ENCODE data around the gene LMAN2.

DNA sequence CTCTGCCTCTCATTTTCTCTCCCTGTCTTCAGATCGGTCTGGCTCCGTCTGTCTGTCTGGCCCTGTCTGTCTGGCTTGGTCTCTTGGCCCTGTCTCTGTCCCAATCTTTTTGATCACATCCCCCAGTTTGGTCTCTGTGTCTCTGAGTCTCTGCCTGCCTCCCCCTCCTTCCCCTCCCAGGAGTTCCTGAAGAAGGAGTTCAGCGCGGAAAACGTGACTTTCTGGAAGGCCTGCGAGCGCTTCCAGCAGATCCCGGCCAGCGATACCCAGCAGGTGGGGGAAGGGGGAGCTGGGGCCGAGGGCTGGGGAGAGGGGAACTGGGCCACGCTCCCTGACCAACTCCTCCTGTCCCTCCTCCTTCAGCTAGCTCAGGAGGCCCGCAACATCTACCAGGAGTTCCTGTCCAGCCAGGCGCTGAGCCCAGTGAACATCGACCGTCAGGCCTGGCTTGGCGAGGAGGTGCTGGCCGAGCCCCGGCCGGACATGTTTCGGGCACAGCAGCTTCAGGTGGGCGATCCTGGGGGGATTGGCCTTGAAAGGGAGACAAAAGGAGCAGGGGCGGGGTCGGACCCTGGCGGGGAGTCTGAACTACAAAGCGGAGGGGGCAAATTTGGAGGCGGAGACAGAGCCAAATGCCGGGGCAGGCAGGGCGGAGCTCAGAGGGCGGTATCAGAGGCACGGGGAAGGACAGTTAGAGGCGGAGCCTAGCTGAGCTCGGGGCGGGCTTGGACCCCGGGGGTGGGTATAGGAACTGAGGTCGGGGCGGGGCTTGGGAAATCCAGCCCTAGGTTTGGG lies 15.3 kb upstream of the LMAN2 start:
- TF ChIP-seq, protein P1, sequence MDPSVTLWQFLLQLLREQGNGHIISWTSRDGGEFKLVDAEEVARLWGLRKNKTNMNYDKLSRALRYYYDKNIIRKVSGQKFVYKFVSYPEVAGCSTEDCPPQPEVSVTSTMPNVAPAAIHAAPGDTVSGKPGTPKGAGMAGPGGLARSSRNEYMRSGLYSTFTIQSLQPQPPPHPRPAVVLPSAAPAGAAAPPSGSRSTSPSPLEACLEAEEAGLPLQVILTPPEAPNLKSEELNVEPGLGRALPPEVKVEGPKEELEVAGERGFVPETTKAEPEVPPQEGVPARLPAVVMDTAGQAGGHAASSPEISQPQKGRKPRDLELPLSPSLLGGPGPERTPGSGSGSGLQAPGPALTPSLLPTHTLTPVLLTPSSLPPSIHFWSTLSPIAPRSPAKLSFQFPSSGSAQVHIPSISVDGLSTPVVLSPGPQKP (IDR thresholded peaks at IDR 0.05; ENCODE audit: low read depth, low read length) = no peak
- TF ChIP-seq, protein P2, sequence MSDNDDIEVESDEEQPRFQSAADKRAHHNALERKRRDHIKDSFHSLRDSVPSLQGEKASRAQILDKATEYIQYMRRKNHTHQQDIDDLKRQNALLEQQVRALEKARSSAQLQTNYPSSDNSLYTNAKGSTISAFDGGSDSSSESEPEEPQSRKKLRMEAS (IDR thresholded peaks at IDR 0.05) = no peak
- TF ChIP-seq, protein P3, sequence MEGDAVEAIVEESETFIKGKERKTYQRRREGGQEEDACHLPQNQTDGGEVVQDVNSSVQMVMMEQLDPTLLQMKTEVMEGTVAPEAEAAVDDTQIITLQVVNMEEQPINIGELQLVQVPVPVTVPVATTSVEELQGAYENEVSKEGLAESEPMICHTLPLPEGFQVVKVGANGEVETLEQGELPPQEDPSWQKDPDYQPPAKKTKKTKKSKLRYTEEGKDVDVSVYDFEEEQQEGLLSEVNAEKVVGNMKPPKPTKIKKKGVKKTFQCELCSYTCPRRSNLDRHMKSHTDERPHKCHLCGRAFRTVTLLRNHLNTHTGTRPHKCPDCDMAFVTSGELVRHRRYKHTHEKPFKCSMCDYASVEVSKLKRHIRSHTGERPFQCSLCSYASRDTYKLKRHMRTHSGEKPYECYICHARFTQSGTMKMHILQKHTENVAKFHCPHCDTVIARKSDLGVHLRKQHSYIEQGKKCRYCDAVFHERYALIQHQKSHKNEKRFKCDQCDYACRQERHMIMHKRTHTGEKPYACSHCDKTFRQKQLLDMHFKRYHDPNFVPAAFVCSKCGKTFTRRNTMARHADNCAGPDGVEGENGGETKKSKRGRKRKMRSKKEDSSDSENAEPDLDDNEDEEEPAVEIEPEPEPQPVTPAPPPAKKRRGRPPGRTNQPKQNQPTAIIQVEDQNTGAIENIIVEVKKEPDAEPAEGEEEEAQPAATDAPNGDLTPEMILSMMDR (IDR thresholded peaks at IDR 0.05) = no peak
- no peak for TF ChIP-seq NR3C1 (IDR thresholded peaks at IDR 0.05)
- no peak for TF ChIP-seq POLR2A (IDR thresholded peaks at IDR 0.05; ENCODE audit: low read length)
- TF ChIP-seq KDM1A (IDR thresholded peaks at IDR 0.05; ENCODE audit: low read depth) = no peak
- TF ChIP-seq CHD2 (IDR thresholded peaks at IDR 0.05; ENCODE audit: low read length, partially characterized antibody) = no peak
- TF ChIP-seq NPAS2 (CRISPR knock-in tag; IDR thresholded peaks at IDR 0.05; ENCODE audit: borderline replicate concordance) = no peak
